ENCODE measurements around the gene HJURP. TPM values are rescaled to one million over a fixed set of nuclear protein-coding genes. Genes with fewer than 3 reads are reported as not detected.

HJURP gene
- polyA plus RNA-seq, 2 of the 4 experiments (the other 2 are of a cell fraction) = 103 to 111 TPM

DNA sequence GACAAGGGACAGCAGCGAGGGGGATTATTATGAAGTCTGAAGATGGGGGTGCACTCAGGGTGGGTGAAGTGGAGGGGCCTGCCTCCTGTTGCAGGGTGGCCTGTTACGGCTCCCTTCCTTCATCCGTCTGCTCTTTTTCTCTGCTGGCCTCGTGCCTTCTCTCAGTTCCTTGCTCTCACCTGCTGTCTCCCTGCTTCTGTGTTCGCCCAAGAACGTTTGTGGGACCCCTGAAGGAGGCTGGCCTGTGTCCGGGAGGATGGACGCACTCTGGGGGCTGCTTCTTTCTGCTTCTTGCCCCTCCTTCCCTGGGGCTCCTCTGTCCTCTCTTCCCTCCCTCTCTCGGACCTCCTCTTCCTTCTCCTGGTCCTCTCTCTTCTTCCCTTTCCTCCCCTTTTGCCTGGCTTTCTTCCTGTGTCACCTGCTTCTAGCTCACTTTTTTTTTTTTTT lies 62.4 kb downstream of the HJURP start:
- ChIA-PET POLR2A (no interaction called here), CTCF (no interaction called here)
- DNase-seq (ENCODE audit: low read depth in 1 of 2, low spot score in 1 of 2) (no peak), ATAC-seq (no peak), FAIRE-seq (no peak)
- no peak overlapping the region for H3K4me3 ChIP-seq
- H3K9me3 ChIP-seq = no peaks in the 10 kb centered on the region
- H3K4me1 ChIP-seq = no peaks in the 10 kb centered on the region
- WGBS (ENCODE audit: missing lambda C conversion rate) = 84% methylated on average over 9 of the region's 9 CpGs
- TF ChIP-seq HOXB13 (CRISPR knock-in tag; IDR thresholded peaks at IDR 0.05; ENCODE audit: low read depth) (no peak), RARB (CRISPR knock-in tag; IDR thresholded peaks at IDR 0.05) (no peak), FOSB (CRISPR knock-in tag; IDR thresholded peaks at IDR 0.05) (no peak), ZFP36 (IDR thresholded peaks at IDR 0.05; ENCODE audit: borderline replicate concordance, partially characterized antibody) (no peak), RAD21 (conservative IDR thresholded peaks at IDR 0.05 in 1 of 2, IDR thresholded peaks at IDR 0.05 in 1 of 2) (no peak), NR3C1 (IDR thresholded peaks at IDR 0.05) (no peak)
- TF ChIP-seq, protein P1, sequence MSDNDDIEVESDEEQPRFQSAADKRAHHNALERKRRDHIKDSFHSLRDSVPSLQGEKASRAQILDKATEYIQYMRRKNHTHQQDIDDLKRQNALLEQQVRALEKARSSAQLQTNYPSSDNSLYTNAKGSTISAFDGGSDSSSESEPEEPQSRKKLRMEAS (IDR thresholded peaks at IDR 0.05) = no peak
- TF ChIP-seq, protein P2, sequence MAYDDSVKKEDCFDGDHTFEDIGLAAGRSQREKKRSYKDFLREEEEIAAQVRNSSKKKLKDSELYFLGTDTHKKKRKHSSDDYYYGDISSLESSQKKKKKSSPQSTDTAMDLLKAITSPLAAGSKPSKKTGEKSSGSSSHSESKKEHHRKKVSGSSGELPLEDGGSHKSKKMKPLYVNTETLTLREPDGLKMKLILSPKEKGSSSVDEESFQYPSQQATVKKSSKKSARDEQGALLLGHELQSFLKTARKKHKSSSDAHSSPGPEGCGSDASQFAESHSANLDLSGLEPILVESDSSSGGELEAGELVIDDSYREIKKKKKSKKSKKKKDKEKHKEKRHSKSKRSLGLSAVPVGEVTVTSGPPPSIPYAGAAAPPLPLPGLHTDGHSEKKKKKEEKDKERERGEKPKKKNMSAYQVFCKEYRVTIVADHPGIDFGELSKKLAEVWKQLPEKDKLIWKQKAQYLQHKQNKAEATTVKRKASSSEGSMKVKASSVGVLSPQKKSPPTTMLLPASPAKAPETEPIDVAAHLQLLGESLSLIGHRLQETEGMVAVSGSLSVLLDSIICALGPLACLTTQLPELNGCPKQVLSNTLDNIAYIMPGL (CRISPR knock-in tag; IDR thresholded peaks at IDR 0.05; ENCODE audit: borderline replicate concordance) = no peak
- H3K27ac ChIP-seq = peak overlapping the region in 1 of 2 experiments; percentile 57; a peak in 2 of 6 replicates
- no peak overlapping the region for H3K4me2 ChIP-seq

- no peak overlapping the region for H3K4me2 ChIP-seq
- H3K9me3 ChIP-seq = no peaks in the 10 kb centered on the region
- H3K27ac ChIP-seq = peak overlapping the region in 1 of 2 experiments; percentile 57; a peak in 3 of 6 replicates
- FAIRE-seq (no peak), DNase-seq (ENCODE audit: low read depth in 1 of 2, low spot score in 1 of 2) (no peak), ATAC-seq (no peak; a peak in 1 of 6 replicates)
- 89% methylated on average over 18 of the region's 18 CpGs for WGBS (ENCODE audit: missing lambda C conversion rate)
- no peaks in the 10 kb centered on the region for H3K4me1 ChIP-seq
- ChIA-PET CTCF (interaction anchor here (0.8 kb wide), 1 partner anchor 30 kb away, joined by 3 read pairs; no protein-coding TSS in a partner anchor), POLR2A (no interaction called here)
- H3K4me3 ChIP-seq = no peak overlapping the region
- TF ChIP-seq KDM5A (IDR thresholded peaks at IDR 0.05) = no peak
- TF ChIP-seq NR3C1 (IDR thresholded peaks at IDR 0.05) = no peak
- no peak for TF ChIP-seq SREBF2 (IDR thresholded peaks at IDR 0.05)
- TF ChIP-seq ZNF302 (CRISPR knock-in tag; IDR thresholded peaks at IDR 0.05) = no peak
- no peak for TF ChIP-seq ZFP36 (IDR thresholded peaks at IDR 0.05; ENCODE audit: borderline replicate concordance, partially characterized antibody)
- TF ChIP-seq PHF8 (IDR thresholded peaks at IDR 0.05; ENCODE audit: borderline replicate concordance, low read depth) = no peak
- no peak for TF ChIP-seq CBX2 (IDR thresholded peaks at IDR 0.05; ENCODE audit: borderline replicate concordance, low read depth)
- TF ChIP-seq EHF (CRISPR knock-in tag; IDR thresholded peaks at IDR 0.05) = no peak
- no peak for TF ChIP-seq EP300 (IDR thresholded peaks at IDR 0.05)
- TF ChIP-seq BHLHE40 (IDR thresholded peaks at IDR 0.05; ENCODE audit: low read depth, low read length) = no peak
- no peak for TF ChIP-seq CEBPB (IDR thresholded peaks at IDR 0.05)
- no peak for TF ChIP-seq ZC3H11A (IDR thresholded peaks at IDR 0.05)
These were observed 63.0 kb downstream of the HJURP start for GRCh38 chr2:233791151-233791882.

DNA sequence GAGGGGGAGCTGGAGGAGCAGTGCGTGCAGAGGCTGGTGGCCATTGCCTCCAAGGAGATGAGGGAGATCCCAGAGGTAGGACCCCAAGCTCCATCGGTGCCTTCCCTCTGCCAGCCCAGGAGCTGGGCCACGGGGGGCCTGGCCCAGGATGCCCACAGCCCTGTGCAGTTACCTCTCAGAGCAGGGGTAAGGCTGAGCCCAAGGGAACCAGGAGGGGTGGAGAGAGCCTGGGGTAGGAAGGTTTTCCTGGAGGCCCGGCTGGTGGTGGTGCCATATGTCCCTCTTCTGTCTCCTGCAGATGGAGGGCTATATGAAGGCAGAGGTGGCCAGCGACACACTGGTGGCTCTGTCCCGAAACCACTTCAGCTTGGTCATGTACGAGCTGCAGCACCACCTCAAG lies 64.8 kb downstream of the HJURP start:
- H3K4me1 ChIP-seq = no peaks in the 10 kb centered on the region
- FAIRE-seq = no peak
- ChIA-PET CTCF (interaction anchor here (0.6 kb wide), 1 partner anchor 9 kb away, joined by 3 read pairs; no protein-coding TSS in a partner anchor), POLR2A (no interaction called here)
- DNase-seq (ENCODE audit: low read depth in 1 of 2, low spot score in 1 of 2) = no peak
- 89% methylated on average over 7 of the region's 7 CpGs for WGBS (ENCODE audit: missing lambda C conversion rate)
- 0 out of 3 replicates have a peak, but pooled peaks cover 4% of the 10 kb centered on the region for H3K9me3 ChIP-seq
- ATAC-seq = no peak
- H3K4me2 ChIP-seq = no peak overlapping the region
- H3K27ac ChIP-seq = peak overlapping the region in 1 of 2 experiments; percentile 39; a peak in 1 of 6 replicates
- H3K4me3 ChIP-seq = no peak overlapping the region
- TF ChIP-seq CHD4 (IDR thresholded peaks at IDR 0.05; ENCODE audit: borderline replicate concordance) = no peak
- TF ChIP-seq ZSCAN20 (CRISPR knock-in tag; IDR thresholded peaks at IDR 0.05) = no peak
- TF ChIP-seq, protein P3, sequence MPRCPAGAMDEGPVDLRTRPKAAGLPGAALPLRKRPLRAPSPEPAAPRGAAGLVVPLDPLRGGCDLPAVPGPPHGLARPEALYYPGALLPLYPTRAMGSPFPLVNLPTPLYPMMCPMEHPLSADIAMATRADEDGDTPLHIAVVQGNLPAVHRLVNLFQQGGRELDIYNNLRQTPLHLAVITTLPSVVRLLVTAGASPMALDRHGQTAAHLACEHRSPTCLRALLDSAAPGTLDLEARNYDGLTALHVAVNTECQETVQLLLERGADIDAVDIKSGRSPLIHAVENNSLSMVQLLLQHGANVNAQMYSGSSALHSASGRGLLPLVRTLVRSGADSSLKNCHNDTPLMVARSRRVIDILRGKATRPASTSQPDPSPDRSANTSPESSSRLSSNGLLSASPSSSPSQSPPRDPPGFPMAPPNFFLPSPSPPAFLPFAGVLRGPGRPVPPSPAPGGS (IDR thresholded peaks at IDR 0.05) = no peak
- no peak for TF ChIP-seq POLR2AphosphoS2 (conservative IDR thresholded peaks at IDR 0.05; ENCODE audit: low read length)
- TF ChIP-seq E2F6 (IDR thresholded peaks at IDR 0.05; ENCODE audit: borderline replicate concordance, low read depth) = no peak
- no peak for TF ChIP-seq EHF (CRISPR knock-in tag; IDR thresholded peaks at IDR 0.05)
- TF ChIP-seq ESRRA (IDR thresholded peaks at IDR 0.05; ENCODE audit: borderline replicate concordance, low read length) = no peak
- TF ChIP-seq MAFK (IDR thresholded peaks at IDR 0.05; ENCODE audit: partially characterized antibody) = no peak
